NCI-H526 (cell line): ENCODE data around the gene ZNF621.
"Not testable (repeated sequence)": the region's sequence is repeated elsewhere in the genome, so short reads cannot be mapped to it uniquely, and the experiment has no call there.

Source experiments
- DNase-seq, 2 experiments: peaks; one replicate each; lab custom pipeline; 2025; lab: John Stamatoyannopoulos, UW

ZNF621 gene

GRCh38 chr3:40546816-40547215 lies 22.1 kb downstream of the ZNF621 start:
- DNase-seq = no peak

- DNase-seq = no peak
These were observed 25.4 kb downstream of the ZNF621 start for GRCh38 chr3:40550167-40550566.

GRCh38 chr3:40557575-40558161 lies 32.9 kb downstream of the ZNF621 start:
- DNase-seq = peak in 1 of 2 experiments; percentile 11

- not testable (repeated sequence) for DNase-seq
These were observed 37.7 kb downstream of the ZNF621 start for GRCh38 chr3:40562482-40562881.

- not testable (repeated sequence) for DNase-seq
These were observed 40.9 kb downstream of the ZNF621 start for GRCh38 chr3:40565629-40566028.

GRCh38 chr3:40566694-40567093 lies 41.9 kb downstream of the ZNF621 start:
- no peak for DNase-seq

- DNase-seq = no peak
These were observed 47.8 kb downstream of the ZNF621 start for GRCh38 chr3:40572588-40572987.

GRCh38 chr3:40574050-40574449 lies 49.3 kb downstream of the ZNF621 start:
- DNase-seq = no peak

GRCh38 chr3:40574661-40575060 lies 49.9 kb downstream of the ZNF621 start:
- DNase-seq = no peak

- no peak for DNase-seq
These were observed 51.6 kb downstream of the ZNF621 start for GRCh38 chr3:40576396-40576795.

GRCh38 chr3:40580494-40581091 lies 55.8 kb downstream of the ZNF621 start:
- DNase-seq = peak; percentile 12 to 79

- no peak for DNase-seq
These were observed 56.4 kb downstream of the ZNF621 start for GRCh38 chr3:40581166-40581565.

GRCh38 chr3:40582401-40583027 lies 57.8 kb downstream of the ZNF621 start:
- DNase-seq = no peak

GRCh38 chr3:40583691-40584090 lies 58.9 kb downstream of the ZNF621 start:
- DNase-seq = no peak

GRCh38 chr3:40584625-40585189 lies 59.9 kb downstream of the ZNF621 start:
- DNase-seq = peak; percentile 13 to 84

GRCh38 chr3:40585381-40586016 lies 60.7 kb downstream of the ZNF621 start:
- DNase-seq = no peak

GRCh38 chr3:40586901-40587300 lies 62.1 kb downstream of the ZNF621 start:
- DNase-seq = no peak

- peak; percentile 12 to 50 for DNase-seq
These were observed 63.6 kb downstream of the ZNF621 start for GRCh38 chr3:40588406-40588805.
